Measurements from ENCODE around the gene ARL13B. TPM values are rescaled to one million over a fixed set of nuclear protein-coding genes. Genes with fewer than 3 reads are reported as not detected.

The ARL13B gene
- total and polyA plus RNA-seq, 10 of the 15 experiments (the other 5 are each of a cell fraction or from before 2014, with no cell fraction given) = 3.0 to 10.4 (median 7.9) TPM

DNA sequence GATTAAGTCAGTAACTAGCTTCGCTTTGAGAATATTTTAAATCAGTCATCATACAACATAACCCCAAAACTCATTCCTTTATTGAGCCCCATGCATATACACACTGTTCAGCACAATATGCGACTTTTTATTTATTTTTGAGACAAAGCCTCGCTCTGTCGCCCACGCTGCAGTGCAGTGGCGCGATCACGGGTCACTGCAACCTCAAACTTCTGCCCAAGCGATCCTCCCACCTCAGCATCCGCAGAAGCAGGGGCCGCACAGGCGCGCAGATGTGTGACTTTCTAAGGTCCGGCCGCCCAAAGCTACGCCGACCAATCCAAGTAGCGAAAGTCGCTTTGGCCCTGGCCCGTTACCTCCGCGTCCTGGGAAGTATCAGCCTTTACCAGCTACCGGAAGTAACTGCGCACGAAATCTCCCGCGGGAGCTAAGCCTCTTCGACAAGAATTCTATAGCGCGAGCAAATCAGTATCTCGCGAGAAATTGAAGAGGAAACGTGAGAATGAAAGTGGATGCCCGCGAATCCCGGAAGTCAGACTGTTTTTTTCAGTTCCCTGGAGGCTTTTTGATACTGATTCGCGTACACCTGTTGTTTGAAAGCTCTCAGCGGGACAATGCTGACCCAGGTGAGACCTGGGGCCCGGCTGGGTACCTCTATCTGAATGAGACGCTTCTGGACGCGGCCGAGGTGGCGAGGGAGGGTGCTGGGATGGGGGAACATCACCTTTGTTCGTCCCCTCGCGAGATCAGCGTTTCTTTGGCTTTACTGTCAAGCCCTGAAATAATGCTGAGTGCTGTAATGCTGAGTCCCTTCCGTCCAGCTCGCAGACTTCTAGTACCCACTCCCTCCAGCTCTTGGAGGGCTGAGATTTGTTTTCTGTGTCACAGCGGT lies 82.8 kb downstream of the ARL13B start, which contains the start of the genes DHFR2 and NSUN3 (continued):
- no peak; the same call in 1 of the 2 replicates for TF ChIP-seq MEF2A (IDR thresholded peaks at IDR 0.05; ENCODE audit: insufficient read depth, low read depth, low read length)
- TF ChIP-seq EGR1 (IDR thresholded peaks at IDR 0.05; ENCODE audit: borderline replicate concordance in 1 of 2, low read depth in 2 of 2, low read length in 2 of 2) = peak in 1 of 2 experiments; percentile 79; a peak in 2 of 3 replicates
- TF ChIP-seq, protein P1, sequence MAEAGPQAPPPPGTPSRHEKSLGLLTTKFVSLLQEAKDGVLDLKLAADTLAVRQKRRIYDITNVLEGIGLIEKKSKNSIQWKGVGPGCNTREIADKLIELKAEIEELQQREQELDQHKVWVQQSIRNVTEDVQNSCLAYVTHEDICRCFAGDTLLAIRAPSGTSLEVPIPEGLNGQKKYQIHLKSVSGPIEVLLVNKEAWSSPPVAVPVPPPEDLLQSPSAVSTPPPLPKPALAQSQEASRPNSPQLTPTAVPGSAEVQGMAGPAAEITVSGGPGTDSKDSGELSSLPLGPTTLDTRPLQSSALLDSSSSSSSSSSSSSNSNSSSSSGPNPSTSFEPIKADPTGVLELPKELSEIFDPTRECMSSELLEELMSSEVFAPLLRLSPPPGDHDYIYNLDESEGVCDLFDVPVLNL (IDR thresholded peaks at IDR 0.05; ENCODE audit: low read depth, low read length) = peak; percentile 55; the same call in 1 of the 2 replicates
- no peak for TF ChIP-seq POLR2AphosphoS2 (IDR thresholded peaks at IDR 0.05; ENCODE audit: low read depth, low read length)
- no peak for TF ChIP-seq ZNF274 (IDR thresholded peaks at IDR 0.05; ENCODE audit: insufficient read depth, insufficient read length)
- TF ChIP-seq, protein P2, sequence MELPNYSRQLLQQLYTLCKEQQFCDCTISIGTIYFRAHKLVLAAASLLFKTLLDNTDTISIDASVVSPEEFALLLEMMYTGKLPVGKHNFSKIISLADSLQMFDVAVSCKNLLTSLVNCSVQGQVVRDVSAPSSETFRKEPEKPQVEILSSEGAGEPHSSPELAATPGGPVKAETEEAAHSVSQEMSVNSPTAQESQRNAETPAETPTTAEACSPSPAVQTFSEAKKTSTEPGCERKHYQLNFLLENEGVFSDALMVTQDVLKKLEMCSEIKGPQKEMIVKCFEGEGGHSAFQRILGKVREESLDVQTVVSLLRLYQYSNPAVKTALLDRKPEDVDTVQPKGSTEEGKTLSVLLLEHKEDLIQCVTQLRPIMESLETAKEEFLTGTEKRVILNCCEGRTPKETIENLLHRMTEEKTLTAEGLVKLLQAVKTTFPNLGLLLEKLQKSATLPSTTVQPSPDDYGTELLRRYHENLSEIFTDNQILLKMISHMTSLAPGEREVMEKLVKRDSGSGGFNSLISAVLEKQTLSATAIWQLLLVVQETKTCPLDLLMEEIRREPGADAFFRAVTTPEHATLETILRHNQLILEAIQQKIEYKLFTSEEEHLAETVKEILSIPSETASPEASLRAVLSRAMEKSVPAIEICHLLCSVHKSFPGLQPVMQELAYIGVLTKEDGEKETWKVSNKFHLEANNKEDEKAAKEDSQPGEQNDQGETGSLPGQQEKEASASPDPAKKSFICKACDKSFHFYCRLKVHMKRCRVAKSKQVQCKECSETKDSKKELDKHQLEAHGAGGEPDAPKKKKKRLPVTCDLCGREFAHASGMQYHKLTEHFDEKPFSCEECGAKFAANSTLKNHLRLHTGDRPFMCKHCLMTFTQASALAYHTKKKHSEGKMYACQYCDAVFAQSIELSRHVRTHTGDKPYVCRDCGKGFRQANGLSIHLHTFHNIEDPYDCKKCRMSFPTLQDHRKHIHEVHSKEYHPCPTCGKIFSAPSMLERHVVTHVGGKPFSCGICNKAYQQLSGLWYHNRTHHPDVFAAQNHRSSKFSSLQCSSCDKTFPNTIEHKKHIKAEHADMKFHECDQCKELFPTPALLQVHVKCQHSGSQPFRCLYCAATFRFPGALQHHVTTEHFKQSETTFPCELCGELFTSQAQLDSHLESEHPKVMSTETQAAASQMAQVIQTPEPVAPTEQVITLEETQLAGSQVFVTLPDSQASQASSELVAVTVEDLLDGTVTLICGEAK (IDR thresholded peaks at IDR 0.05; ENCODE audit: borderline replicate concordance) = peak; percentile 76; the same call in 1 of the 2 replicates
- TF ChIP-seq ASH2L (IDR thresholded peaks at IDR 0.05; ENCODE audit: borderline replicate concordance, low read depth) = peak; percentile 58; the same call in 1 of the 2 replicates
- no peak for TF ChIP-seq JUND (IDR thresholded peaks at IDR 0.05; ENCODE audit: low read depth, low read length)
- peak; percentile 97; the same call in 1 of the 2 replicates for TF ChIP-seq RCOR1 (conservative IDR thresholded peaks at IDR 0.05; ENCODE audit: low read depth, low read length)
- peak; percentile 72 for TF ChIP-seq RUNX3 (IDR thresholded peaks at IDR 0.05; ENCODE audit: low read length)
